ENCODE data around the gene YOD1. TPM values are rescaled to one million over a fixed set of nuclear protein-coding genes. Genes with fewer than 3 reads are reported as not detected.

Gene YOD1
- total RNA-seq, 1 donor from 2014 or later, result 10.8 TPM

GRCh38 chr1:207033302-207033701, 17.7 kb downstream of the YOD1 start:
- Mint-ChIP-seq H3K36me3 (ENCODE audit: low read depth) (no peaks in the 10 kb centered on the region), H3K4me1 (no peaks in the 10 kb centered on the region), H3K27ac (no peak overlapping the region), H3K27me3 (peaks cover 37% of the 10 kb centered on the region), H3K4me3 (no peak overlapping the region), H3K9me3 (no peaks in the 10 kb centered on the region)
- no peak for DNase-seq
- POLR2A ChIA-PET, result interaction anchor here (1.3 kb wide), 1 partner anchor 17 kb away, joined by 3 read pairs; no protein-coding TSS in a partner anchor
- CTCF ChIA-PET, result interaction anchor here (0.8 kb wide), 1 partner anchor 369 kb away, joined by 3 read pairs; no protein-coding TSS in a partner anchor
- no peak for ATAC-seq (ENCODE audit: low read depth)
- intact Hi-C loops (cut with micrococcal nuclease), result no loop called here
- no peak for TF ChIP-seq CTCF (IDR thresholded peaks at IDR 0.05)

- no peaks in the 10 kb centered on the region for H3K4me1 Mint-ChIP-seq
- H3K27ac Mint-ChIP-seq, result no peak within 1 kb of the TSS
- H3K36me3 Mint-ChIP-seq (ENCODE audit: low read depth), result no peaks in the 10 kb centered on the region
- intact Hi-C loops (cut with micrococcal nuclease), result no loop called here
- no peak within 1 kb of the TSS for H3K4me3 Mint-ChIP-seq
- DNase-seq, result no peak
- no peaks in the 10 kb centered on the region for H3K9me3 Mint-ChIP-seq
- ATAC-seq (ENCODE audit: low read depth), result no peak
- CTCF ChIA-PET, result interaction anchor here (0.8 kb wide), 1 partner anchor 369 kb away, joined by 3 read pairs; no protein-coding TSS in a partner anchor
- peaks cover 37% of the 10 kb centered on the region for H3K27me3 Mint-ChIP-seq
- POLR2A ChIA-PET, result interaction anchor here (1.3 kb wide), 1 partner anchor 17 kb away, joined by 3 read pairs; no protein-coding TSS in a partner anchor
- TF ChIP-seq CTCF (IDR thresholded peaks at IDR 0.05), result no peak
These were observed 18.4 kb downstream of the YOD1 start, which contains the start of gene C1orf116 for GRCh38 chr1:207032528-207033017. Gene C1orf116 (minus strand): TSS chr1:207032756. CDS start chr1:207027598, 5,158 bp downstream.

- ATAC-seq (ENCODE audit: low read depth) (no peak), DNase-seq (no peak)
- H3K27ac Mint-ChIP-seq, result no peak overlapping the region
- POLR2A ChIA-PET, result interaction anchor here (1.3 kb wide), 1 partner anchor 18 kb away, joined by 3 read pairs; no protein-coding TSS in a partner anchor
- no peak for TF ChIP-seq CTCF (IDR thresholded peaks at IDR 0.05)
- H3K9me3 Mint-ChIP-seq, result no peaks in the 10 kb centered on the region
- no peaks in the 10 kb centered on the region for H3K4me1 Mint-ChIP-seq
- intact Hi-C loops (cut with micrococcal nuclease), result no loop called here
- peaks cover 43% of the 10 kb centered on the region for H3K27me3 Mint-ChIP-seq
- CTCF ChIA-PET, result no interaction called here
- H3K4me3 Mint-ChIP-seq, result no peak overlapping the region
- H3K36me3 Mint-ChIP-seq (ENCODE audit: low read depth), result no peaks in the 10 kb centered on the region
These were observed 19.3 kb downstream of the YOD1 start for GRCh38 chr1:207031632-207032264.

GRCh38 chr1:207031016-207031415, 20.0 kb downstream of the YOD1 start:
- Mint-ChIP-seq H3K9me3 (no peaks in the 10 kb centered on the region), H3K36me3 (ENCODE audit: low read depth) (no peaks in the 10 kb centered on the region), H3K4me1 (no peaks in the 10 kb centered on the region), H3K4me3 (no peak overlapping the region), H3K27ac (no peak overlapping the region), H3K27me3 (peaks cover 43% of the 10 kb centered on the region)
- DNase-seq (no peak), ATAC-seq (ENCODE audit: low read depth) (no peak)
- ChIA-PET CTCF (no interaction called here), POLR2A (no interaction called here)
- TF ChIP-seq CTCF (IDR thresholded peaks at IDR 0.05), result no peak
- intact Hi-C loops (cut with micrococcal nuclease), result no loop called here

- POLR2A ChIA-PET, result no interaction called here
These were observed 20.4 kb downstream of the YOD1 start for GRCh38 chr1:207030522-207031009.

More at GRCh38 chr1:207030522-207031009, 20.4 kb downstream of the YOD1 start:
- no peak for ATAC-seq (ENCODE audit: low read depth)
- Mint-ChIP-seq H3K36me3 (ENCODE audit: low read depth) (no peaks in the 10 kb centered on the region), H3K9me3 (no peaks in the 10 kb centered on the region), H3K27ac (no peak overlapping the region), H3K27me3 (peaks cover 43% of the 10 kb centered on the region), H3K4me1 (no peaks in the 10 kb centered on the region), H3K4me3 (no peak overlapping the region)
- CTCF ChIA-PET, result no interaction called here
- no peak for TF ChIP-seq CTCF (IDR thresholded peaks at IDR 0.05)
- no peak for DNase-seq
- intact Hi-C loops (cut with micrococcal nuclease), result no loop called here
